Activated T-cell treated with anti-CD3 and anti-CD28 coated beads for 1 hour (primary cell): ENCODE results near the gene NRG3.

ENCODE experiments used
- DNase-seq: peaks from one replicate; pipeline ENCODE4 v3.0.0-alpha.2; 2020; ENCODE audit warnings: low read depth

Gene NRG3

GRCh38 chr10:82221056-82221455 lies 346.1 kb downstream of the NRG3 start:
- no peak for DNase-seq

DNA sequence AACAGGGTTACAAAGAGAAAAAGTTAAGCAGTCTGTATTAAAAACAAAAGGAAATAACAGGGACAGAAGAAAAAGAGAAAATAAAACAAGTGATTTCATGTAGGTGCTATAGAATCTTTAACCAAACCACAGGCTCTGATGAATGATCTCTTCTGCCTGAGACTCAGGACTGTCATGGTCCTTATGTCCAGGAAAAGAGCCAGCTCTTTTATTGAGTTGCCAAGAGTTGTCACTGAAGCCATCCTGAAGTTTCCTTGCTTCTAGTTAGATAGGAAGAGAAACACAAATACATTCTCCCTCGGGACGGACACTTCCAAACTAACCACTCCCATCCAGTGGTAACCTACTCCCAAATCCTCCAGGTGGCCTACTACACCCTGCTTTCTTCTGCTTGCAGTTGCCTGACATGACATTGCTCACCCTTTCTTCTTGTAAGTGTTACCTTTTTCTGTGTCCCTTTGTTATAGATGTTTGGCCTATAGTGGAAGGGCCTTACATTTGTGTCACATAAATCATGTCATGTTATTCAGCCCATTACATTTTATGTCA lies 346.7 kb downstream of the NRG3 start:
- no peak for DNase-seq

DNA sequence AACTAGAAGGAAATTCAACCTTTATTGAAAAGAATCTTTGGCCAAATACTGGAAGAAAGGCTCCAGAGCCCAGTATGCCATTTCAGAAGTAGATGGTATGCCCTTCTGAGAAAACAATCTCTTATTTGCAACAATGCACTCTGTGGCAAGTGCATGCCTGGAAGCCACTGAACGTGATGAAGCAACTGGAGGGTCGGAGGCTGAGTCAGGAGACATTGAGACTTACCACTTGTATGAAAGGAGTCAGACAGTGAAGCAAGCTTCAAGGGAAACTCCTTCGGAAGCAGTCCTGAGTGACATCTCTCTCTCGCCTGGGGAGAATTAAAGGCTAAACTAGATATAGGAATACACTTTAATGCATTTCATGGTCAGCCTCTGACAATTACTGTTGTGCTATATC lies 353.7 kb downstream of the NRG3 start:
- DNase-seq: no peak

DNA sequence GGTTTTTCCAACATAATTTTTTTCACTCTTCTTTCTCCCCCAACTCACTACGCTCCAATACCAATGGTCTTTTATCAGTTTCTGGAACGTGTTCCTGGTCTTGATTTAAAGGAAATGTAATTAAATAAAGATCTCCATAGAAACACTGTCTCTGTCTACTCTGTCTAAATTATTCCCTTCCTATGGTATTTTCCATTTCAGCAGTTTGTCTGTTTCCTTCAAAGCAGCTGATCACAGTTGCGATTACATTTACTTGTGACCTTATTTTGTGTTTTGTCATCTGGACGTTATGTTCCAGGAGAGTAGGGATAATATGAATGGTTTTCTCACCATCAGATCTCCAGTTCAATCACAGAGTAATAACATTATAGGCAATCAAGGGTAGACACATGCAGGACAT lies 359.2 kb downstream of the NRG3 start:
- no peak for DNase-seq

- DNase-seq: no peak
Measured at GRCh38 chr10:82236084-82236731, 361.2 kb downstream of the NRG3 start.

GRCh38 chr10:82238291-82238690 lies 363.3 kb downstream of the NRG3 start:
- DNase-seq: no peak

DNA sequence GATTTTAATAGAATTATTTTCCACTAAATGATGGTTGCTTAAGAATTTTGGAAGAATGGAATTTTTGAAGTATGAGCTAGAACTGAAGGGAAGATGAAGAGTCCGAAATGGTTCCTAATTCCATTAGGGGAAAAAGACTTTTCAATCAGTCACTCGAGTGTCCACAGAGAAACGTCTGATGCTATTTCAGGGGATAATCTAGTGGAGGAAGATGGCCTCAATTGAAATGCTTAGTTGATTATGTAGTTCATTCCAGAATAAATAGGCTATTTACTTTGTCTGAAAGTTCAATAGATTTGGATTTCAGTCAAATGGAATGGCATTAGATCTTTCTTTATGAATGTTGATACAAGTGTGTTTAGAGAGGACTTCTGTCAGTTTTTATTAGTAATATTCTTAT lies 365.4 kb downstream of the NRG3 start:
- no peak for DNase-seq

DNA sequence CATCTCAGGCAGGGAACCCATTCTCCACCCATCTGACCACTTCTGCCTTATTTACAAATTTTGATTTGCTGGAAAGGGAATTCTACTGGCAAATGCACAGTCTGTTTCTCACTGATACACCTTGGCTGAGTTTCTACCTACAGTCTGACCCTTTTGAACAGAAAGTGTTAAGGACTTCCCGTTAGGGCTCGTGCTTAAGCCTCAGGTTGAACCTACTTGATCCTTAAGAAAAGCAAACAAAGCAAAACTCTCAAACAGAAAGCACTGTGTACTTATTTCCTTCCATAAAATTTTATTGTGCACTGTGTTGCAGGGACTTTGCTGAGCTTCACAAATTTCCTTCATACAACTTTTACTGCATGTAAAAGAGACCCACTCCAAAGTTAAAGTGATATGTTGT lies 367.8 kb downstream of the NRG3 start:
- no peak for DNase-seq

DNA sequence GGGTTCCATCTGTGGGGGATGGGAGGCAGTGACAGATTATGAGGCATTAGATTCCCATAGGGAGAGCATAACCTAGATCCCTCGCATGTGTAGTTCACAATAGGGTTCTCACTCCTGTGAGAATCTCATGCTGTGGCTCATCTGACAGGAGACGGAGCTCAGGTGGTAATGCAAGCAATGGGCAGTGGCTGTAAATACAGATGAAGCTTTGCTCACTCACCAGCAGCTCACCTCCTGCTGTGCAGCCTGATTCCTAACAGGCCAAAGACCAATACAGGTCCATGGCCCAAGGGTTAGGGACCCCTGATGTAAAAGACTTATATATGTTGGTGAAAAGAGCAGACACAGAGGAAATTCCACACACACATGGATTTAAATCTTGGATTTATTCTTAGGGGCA lies 370.2 kb downstream of the NRG3 start:
- no peak for DNase-seq

- DNase-seq: no peak
Measured at GRCh38 chr10:82245906-82246560, 371.0 kb downstream of the NRG3 start.

DNA sequence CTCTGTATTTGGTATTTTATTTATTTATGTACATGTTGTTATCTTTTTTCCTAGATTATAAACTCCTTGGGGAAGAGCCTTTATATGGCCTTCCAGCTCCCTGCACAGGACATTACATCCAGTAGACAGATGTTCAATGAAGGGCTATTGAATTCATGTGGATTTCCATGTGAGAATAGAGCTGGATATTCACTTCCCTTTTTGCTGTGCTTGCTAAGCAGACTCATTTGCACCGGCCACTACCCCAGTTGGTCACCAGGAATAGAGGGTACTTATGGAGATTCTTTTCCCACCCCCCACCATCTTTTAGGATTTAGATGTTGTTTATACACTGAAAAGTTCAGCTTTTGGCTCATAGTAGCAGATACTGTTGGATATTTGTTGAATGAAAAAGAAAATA lies 374.1 kb downstream of the NRG3 start:
- no peak for DNase-seq

- DNase-seq: no peak
Measured at GRCh38 chr10:82251222-82251906, 376.4 kb downstream of the NRG3 start.

DNA sequence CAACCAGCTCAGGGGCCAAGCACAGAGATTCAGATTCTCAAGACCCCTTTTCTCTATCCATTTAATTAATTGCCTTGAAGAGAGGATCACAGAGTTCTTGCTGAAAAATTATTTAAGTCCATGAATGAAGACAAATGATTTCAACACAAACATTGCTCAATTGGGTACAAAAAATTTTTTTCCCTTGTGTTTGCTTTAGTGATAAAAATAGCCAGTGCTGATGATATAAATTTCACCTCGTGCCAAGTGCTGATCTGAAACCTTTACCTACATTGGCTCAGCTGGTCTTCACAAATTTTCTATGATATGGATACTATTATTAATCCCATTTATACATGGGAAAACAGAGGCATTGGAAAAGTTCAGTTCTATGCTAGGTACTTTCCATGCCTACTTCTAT lies 377.1 kb downstream of the NRG3 start:
- no peak for DNase-seq

GRCh38 chr10:82254237-82254636 lies 379.2 kb downstream of the NRG3 start:
- no peak for DNase-seq

DNA sequence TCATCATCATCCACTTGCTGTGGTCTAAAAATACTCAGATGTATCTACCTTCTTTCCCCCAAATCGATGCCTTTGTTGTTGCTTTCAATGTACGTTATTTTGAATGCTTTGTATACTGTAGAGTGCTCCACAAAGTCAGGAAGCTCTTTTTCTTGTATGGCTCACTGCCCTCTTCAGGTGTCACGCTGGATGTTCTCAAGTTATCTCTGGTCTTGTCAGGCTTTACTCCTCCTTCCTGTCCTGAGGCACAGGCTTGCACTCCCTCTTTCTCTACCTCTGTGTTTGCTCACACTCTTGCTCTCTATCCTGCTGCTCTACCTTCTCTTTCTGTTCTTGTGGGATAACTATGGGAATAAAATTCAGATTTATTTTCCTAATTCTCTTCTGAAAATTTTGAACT lies 381.3 kb downstream of the NRG3 start:
- no peak for DNase-seq

GRCh38 chr10:82266438-82266837 lies 391.4 kb downstream of the NRG3 start:
- no peak for DNase-seq

- DNase-seq: no peak
Measured at GRCh38 chr10:82267014-82267413, 392.0 kb downstream of the NRG3 start.

DNA sequence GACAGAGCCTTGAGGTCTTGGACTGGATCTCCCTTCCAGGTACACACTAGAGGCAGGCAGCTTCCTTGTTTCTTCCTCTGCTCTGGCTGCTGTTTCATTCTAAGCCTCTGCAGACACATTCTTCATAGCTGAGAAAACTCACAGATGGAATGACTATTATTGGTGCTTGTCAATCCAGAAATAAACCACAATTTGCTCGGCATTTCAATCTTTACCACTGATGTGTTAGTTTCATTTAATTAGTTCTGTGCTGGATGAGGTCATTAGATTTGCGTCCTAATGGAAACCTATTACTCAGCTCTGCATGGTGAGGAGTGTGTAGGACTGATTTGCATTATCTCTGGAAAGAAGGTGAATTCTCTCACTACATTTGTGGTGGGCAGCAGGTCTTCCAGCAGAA lies 392.5 kb downstream of the NRG3 start:
- DNase-seq: no peak

- DNase-seq: no peak
Measured at GRCh38 chr10:82267960-82268359, 393.0 kb downstream of the NRG3 start.

DNA sequence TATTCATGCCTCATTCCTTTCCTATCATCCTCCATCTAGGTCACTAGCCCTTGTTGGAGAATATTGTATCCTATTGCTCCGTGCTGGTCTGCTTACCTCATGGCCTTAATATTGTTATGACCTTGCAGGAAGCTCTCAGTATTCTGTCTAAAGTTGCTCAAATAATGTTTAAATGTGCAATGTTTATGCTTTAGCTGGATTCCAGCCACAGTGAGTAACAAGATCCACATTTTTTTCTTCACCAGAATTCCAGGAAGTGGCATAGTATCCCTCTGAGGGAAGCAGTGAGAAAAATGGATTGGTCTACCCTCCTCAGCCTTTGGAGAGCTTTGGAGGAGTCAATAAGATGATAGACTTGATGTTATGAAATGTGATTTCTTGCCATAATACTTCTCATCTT lies 402.6 kb downstream of the NRG3 start:
- DNase-seq: no peak

- no peak for DNase-seq
Measured at GRCh38 chr10:82278401-82279182, 403.6 kb downstream of the NRG3 start.

DNA sequence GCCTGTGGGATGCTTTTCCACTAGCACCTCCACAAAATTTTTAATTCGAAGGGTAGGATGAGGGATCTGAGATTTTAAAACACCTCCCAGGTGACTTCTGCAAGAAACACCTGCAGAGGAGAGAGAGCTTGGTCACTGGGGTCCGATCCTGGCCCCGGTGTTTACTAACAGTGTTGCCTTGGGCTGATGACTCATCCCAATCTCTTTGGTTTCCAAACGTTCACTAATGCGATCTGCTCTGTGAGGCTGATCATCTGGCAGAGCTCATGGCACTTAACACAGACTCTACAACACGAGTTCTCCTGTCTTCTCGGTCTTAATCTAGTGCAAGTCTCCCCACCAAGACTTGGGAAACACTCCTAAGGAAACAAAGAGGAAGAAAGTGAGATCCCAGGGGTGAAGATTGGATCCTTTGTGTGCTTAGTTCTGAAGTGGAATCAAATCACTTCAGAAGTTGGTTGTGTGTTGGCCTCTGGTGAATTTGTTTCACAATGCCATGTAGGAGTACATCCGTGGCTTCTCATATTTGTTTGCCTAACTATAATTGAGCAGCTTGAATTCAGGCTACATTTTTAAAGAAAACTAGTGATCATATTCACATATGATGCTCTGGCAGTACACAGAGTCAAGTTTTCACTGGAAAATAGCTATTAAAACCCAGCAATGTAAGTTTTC lies 407.9 kb downstream of the NRG3 start:
- DNase-seq: no peak
